Smooth muscle cell (in vitro differentiated cells): ENCODE data around the gene SH3BGRL3. TPM values are rescaled to one million over a fixed set of nuclear protein-coding genes. Genes with fewer than 3 reads are reported as not detected.

Source experiments
- DNase-seq: peaks from one replicate; lab custom pipeline; 2025; ENCODE audit not compliant: unreplicated experiment; lab: John Stamatoyannopoulos, UW
- H2AFZ ChIP-seq: fragments of 200-600 bp; sonication (generic); 2 replicates; pipeline ENCODE4 v1.6.0; 2016; ENCODE audit warnings: antibody characterized with exemption, low read depth, mild to moderate bottlenecking
- H3F3A ChIP-seq: fragments of 200-600 bp; sonication (generic); 2 replicates; pipeline ENCODE4 v1.6.0; 2017; ENCODE audit warnings: antibody characterized with exemption, low read depth
- H3K27ac ChIP-seq: fragments of 200-600 bp; sonication (generic); 2 replicates; pipeline ENCODE4 v1.5.1; 2016; ENCODE audit warnings: low read depth, mild to moderate bottlenecking
- H3K27me3 ChIP-seq: fragments of 200-600 bp; sonication (generic); 2 replicates; pipeline ENCODE4 v1.6.1; 2016; ENCODE audit warnings: low read depth, mild to moderate bottlenecking
- H3K36me3 ChIP-seq: fragments of 200-600 bp; sonication (generic); 2 replicates; pipeline ENCODE4 v1.5.1; 2016; ENCODE audit warnings: low read depth
- H3K4me1 ChIP-seq: fragments of 200-600 bp; sonication (generic); 2 replicates; pipeline ENCODE4 v1.5.1; 2016; ENCODE audit warnings: low read depth
- H3K4me2 ChIP-seq: fragments of 200-600 bp; sonication (generic); 2 replicates; pipeline ENCODE4 v1.6.0; 2016; ENCODE audit warnings: mild to moderate bottlenecking
- H3K4me3 ChIP-seq: fragments of 200-600 bp; sonication (generic); 2 replicates; pipeline ENCODE4 v1.5.1; 2016; ENCODE audit warnings: mild to moderate bottlenecking
- H3K79me2 ChIP-seq: fragments of 200-600 bp; sonication (generic); 2 replicates; pipeline ENCODE4 v1.6.0; 2016; ENCODE audit warnings: low read depth, mild to moderate bottlenecking
- H3K9ac ChIP-seq: fragments of 200-600 bp; sonication (generic); 2 replicates; pipeline ENCODE4 v1.6.0; 2016; ENCODE audit warnings: low read depth
- H3K9me3 ChIP-seq: fragments of 200-600 bp; sonication (generic); replicated peaks from 2 replicates; pipeline ENCODE4 v1.5.1; 2016; ENCODE audit warnings: low read depth
- H4K20me1 ChIP-seq: fragments of 200-600 bp; sonication (generic); 2 replicates; pipeline ENCODE4 v1.6.0; 2016; ENCODE audit warnings: low read depth
- CTCF ChIP-seq: fragments of 200-600 bp; sonication (generic); IDR thresholded peaks from 2 replicates; pipeline ENCODE4 v1.5.1; 2017; ENCODE audit warnings: borderline replicate concordance, mild to moderate bottlenecking, antibody characterized with exemption; ENCODE audit not compliant: insufficient read depth, poor library complexity, severe bottlenecking
- WGBS: methylation state at CpG from one replicate; pipeline ENCODE4 v1.1.7; 2016; ENCODE audit warnings: low lambda C conversion rate; 5-methylcytosine and 5-hydroxymethylcytosine counted together
- polyA plus RNA-seq: library from polyadenylated mRNA; unstranded; fragments of >200 nt; fragmentation: Nextera tagmentation; extraction: Ambion mirVana; gene quantifications from 2 replicates; pipeline ENCODE4 v1.2.1, GENCODE V29; 2016
- total RNA-seq: library from RNA; depleted of rRNA; stranded (reverse); fragments of >200 nt; gene quantifications from 2 replicates; pipeline ENCODE4 v1.2.3, GENCODE V29; 2014

SH3BGRL3 gene
- total and polyA plus RNA-seq, 2 experiments from 2014 or later: 241 to 1,367 TPM

- no peaks in the 10 kb centered on the region for H4K20me1 ChIP-seq
- H3K36me3 ChIP-seq: no peaks in the 10 kb centered on the region
- WGBS: 84% methylated on average over 2 of the region's 2 CpGs
- no peaks in the 10 kb centered on the region for H3K27me3 ChIP-seq
- H3K27ac ChIP-seq: no peak overlapping the region
- H3K4me1 ChIP-seq: peaks cover 6% of the 10 kb centered on the region
- H3K4me2 ChIP-seq: no peak overlapping the region
- DNase-seq: no peak
- no peak overlapping the region for H2AFZ ChIP-seq
- no peaks in the 10 kb centered on the region for H3F3A ChIP-seq
- TF ChIP-seq CTCF: no peak
- H3K9me3 ChIP-seq: no peaks in the 10 kb centered on the region
- H3K9ac ChIP-seq: no peak overlapping the region
- H3K4me3 ChIP-seq: no peak overlapping the region
- H3K79me2 ChIP-seq: no peaks in the 10 kb centered on the region
These were observed 41.0 kb downstream of the SH3BGRL3 start for GRCh38 chr1:26320896-26321295.

DNA sequence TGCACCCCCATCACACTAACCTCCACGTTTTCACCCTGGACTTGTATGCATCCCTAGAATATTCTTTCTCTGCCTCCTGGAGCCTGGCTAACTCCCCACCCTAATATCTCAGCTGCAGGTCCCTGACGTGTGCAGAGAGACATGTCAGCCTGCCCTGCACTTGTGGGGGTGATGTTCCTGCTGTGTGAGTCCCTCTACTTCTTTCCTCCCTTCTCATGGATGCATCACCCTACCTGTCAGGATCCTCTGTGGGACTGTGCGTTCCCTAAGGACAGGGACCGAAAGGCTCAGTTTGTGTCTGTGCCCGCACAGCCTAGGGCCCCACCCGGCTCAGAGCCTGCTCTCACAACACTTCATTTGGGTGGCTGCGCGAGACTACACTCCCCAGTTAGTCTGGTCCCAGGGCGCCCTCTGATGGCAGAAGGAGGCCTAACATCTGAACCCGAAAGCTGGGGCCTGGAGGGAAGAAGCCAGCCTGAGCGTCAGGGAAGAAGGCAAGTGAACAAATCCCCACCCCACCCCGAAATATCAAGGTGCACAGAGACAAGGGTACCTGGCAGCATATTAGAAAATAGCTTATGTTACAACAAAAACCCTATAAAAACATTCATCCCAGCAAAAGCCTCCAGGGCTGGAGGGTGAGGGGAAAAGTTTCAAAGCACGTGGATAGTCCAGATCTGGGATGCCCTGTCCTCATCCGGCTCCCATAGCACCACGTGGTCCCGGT lies 41.6 kb downstream of the SH3BGRL3 start:
- H3K4me1 ChIP-seq: peaks cover 6% of the 10 kb centered on the region
- no peaks in the 10 kb centered on the region for H3K27me3 ChIP-seq
- no peak overlapping the region for H3K27ac ChIP-seq
- no peaks in the 10 kb centered on the region for H3K79me2 ChIP-seq
- no peaks in the 10 kb centered on the region for H3K36me3 ChIP-seq
- no peaks in the 10 kb centered on the region for H4K20me1 ChIP-seq
- H3F3A ChIP-seq: no peaks in the 10 kb centered on the region
- no peak overlapping the region for H3K9ac ChIP-seq
- peak; percentile 84 for TF ChIP-seq CTCF
- H3K9me3 ChIP-seq: no peaks in the 10 kb centered on the region
- no peak overlapping the region for H3K4me2 ChIP-seq
- DNase-seq: peak; percentile 83
- no peak overlapping the region for H3K4me3 ChIP-seq
- no peak overlapping the region for H2AFZ ChIP-seq
- 37% methylated on average over 16 of the region's 16 CpGs for WGBS

GRCh38 chr1:26322042-26322331 lies 42.1 kb downstream of the SH3BGRL3 start:
- H3K36me3 ChIP-seq: no peaks in the 10 kb centered on the region
- H3K79me2 ChIP-seq: no peaks in the 10 kb centered on the region
- 88% methylated on average over 10 of the region's 10 CpGs for WGBS
- H3K4me1 ChIP-seq: peaks cover 6% of the 10 kb centered on the region
- H3K27ac ChIP-seq: no peak overlapping the region
- TF ChIP-seq CTCF: no peak
- H3K4me3 ChIP-seq: no peak overlapping the region
- H3K4me2 ChIP-seq: no peak overlapping the region
- no peaks in the 10 kb centered on the region for H3K27me3 ChIP-seq
- no peak overlapping the region for H3K9ac ChIP-seq
- H3K9me3 ChIP-seq: no peaks in the 10 kb centered on the region
- no peaks in the 10 kb centered on the region for H4K20me1 ChIP-seq
- no peaks in the 10 kb centered on the region for H3F3A ChIP-seq
- no peak for DNase-seq
- no peak overlapping the region for H2AFZ ChIP-seq

GRCh38 chr1:26323382-26323781 lies 43.5 kb downstream of the SH3BGRL3 start:
- H3K9me3 ChIP-seq: no peaks in the 10 kb centered on the region
- H3K27ac ChIP-seq: no peak overlapping the region
- H3K36me3 ChIP-seq: no peaks in the 10 kb centered on the region
- no peak overlapping the region for H3K9ac ChIP-seq
- no peaks in the 10 kb centered on the region for H4K20me1 ChIP-seq
- H3K4me2 ChIP-seq: no peak overlapping the region
- no peak for TF ChIP-seq CTCF
- DNase-seq: no peak
- H3K4me1 ChIP-seq: no peaks in the 10 kb centered on the region
- 99% methylated on average over 2 of the region's 2 CpGs for WGBS
- no peaks in the 10 kb centered on the region for H3K79me2 ChIP-seq
- H2AFZ ChIP-seq: no peak overlapping the region
- no peak overlapping the region for H3K4me3 ChIP-seq
- no peaks in the 10 kb centered on the region for H3F3A ChIP-seq
- H3K27me3 ChIP-seq: no peaks in the 10 kb centered on the region
